ENCODE results near the gene SYT8. TPM values are rescaled to one million over a fixed set of nuclear protein-coding genes. Genes with fewer than 3 reads are reported as not detected.

Gene SYT8
- total RNA-seq, 1 experiment from 2014 or later = not detected

GRCh38 chr11:1817511-1817910, 17.3 kb upstream of the SYT8 start:
- no peak for DNase-seq (ENCODE audit: low spot score)

- DNase-seq (ENCODE audit: low spot score) = no peak
These were observed 15.7 kb upstream of the SYT8 start for GRCh38 chr11:1819074-1819473.

GRCh38 chr11:1820463-1821325, 14.1 kb upstream of the SYT8 start:
- no peak for DNase-seq (ENCODE audit: low spot score)

- DNase-seq (ENCODE audit: low spot score) = no peak
These were observed 13.2 kb upstream of the SYT8 start for GRCh38 chr11:1821562-1821961.

- no peak for DNase-seq (ENCODE audit: low spot score)
These were observed 12.0 kb upstream of the SYT8 start for GRCh38 chr11:1822648-1823375.

- no peak for DNase-seq (ENCODE audit: low spot score)
These were observed 11.2 kb upstream of the SYT8 start for GRCh38 chr11:1823376-1824220.

GRCh38 chr11:1824221-1825038, 10.4 kb upstream of the SYT8 start:
- DNase-seq (ENCODE audit: low spot score) = no peak

GRCh38 chr11:1825039-1825740, 9.6 kb upstream of the SYT8 start:
- DNase-seq (ENCODE audit: low spot score) = no peak

GRCh38 chr11:1825785-1826451, 8.9 kb upstream of the SYT8 start:
- no peak for DNase-seq (ENCODE audit: low spot score)

- DNase-seq (ENCODE audit: low spot score) = peak; percentile 80
These were observed 8.2 kb upstream of the SYT8 start for GRCh38 chr11:1826552-1827094.

GRCh38 chr11:1827095-1827813, 7.5 kb upstream of the SYT8 start:
- peak; percentile 92 for DNase-seq (ENCODE audit: low spot score)

- DNase-seq (ENCODE audit: low spot score) = no peak
These were observed 6.9 kb upstream of the SYT8 start for GRCh38 chr11:1827931-1828330.

GRCh38 chr11:1828542-1828941, 6.2 kb upstream of the SYT8 start:
- no peak for DNase-seq (ENCODE audit: low spot score)

GRCh38 chr11:1829039-1829820, 5.6 kb upstream of the SYT8 start:
- peak; percentile 95 for DNase-seq (ENCODE audit: low spot score)

- peak; percentile 66 for DNase-seq (ENCODE audit: low spot score)
These were observed 4.8 kb upstream of the SYT8 start for GRCh38 chr11:1830004-1830321.

- DNase-seq (ENCODE audit: low spot score) = no peak
These were observed 4.2 kb upstream of the SYT8 start for GRCh38 chr11:1830322-1831223.
